Right atrium auricular region (tissue), 2 donors: Measurements from ENCODE around the gene LRP1B. TPM values are rescaled to one million over a fixed set of nuclear protein-coding genes. Genes with fewer than 3 reads are reported as not detected.

Experiments
- DNase-seq: peaks from one replicate; pipeline ENCODE4 v3.0.0-alpha.2; 2019; ENCODE audit warnings: low spot score
- H3K27ac ChIP-seq, 2 donors: fragments of 200-600 bp; sonication (generic); 1 replicate in 1 of 2; 2 replicates in 1 of 2; pipeline ENCODE4 v1.5.1; 2016 to 2019
- H3K27me3 ChIP-seq, 2 donors: fragments of 200-600 bp; sonication (generic); one replicate each; pipeline versions ENCODE4 v1.5.1 to v1.6.0; 2017 to 2019
- H3K36me3 ChIP-seq: fragments of 200-600 bp; sonication (generic); one replicate; pipeline ENCODE4 v1.5.1; 2016
- H3K4me1 ChIP-seq, 2 donors: fragments of 200-600 bp; sonication (generic); one replicate each; pipeline versions ENCODE4 v1.5.1 to v1.6.0; 2017 to 2019
- H3K4me3 ChIP-seq, 2 donors: fragments of 200-600 bp; sonication (generic); 1 replicate in 1 of 2; 2 replicates in 1 of 2; pipeline ENCODE4 v1.5.1; 2017 to 2019; ENCODE audit warnings: mild to moderate bottlenecking in 1 of 2, moderate library complexity in 1 of 2
- H3K9me3 ChIP-seq, 2 donors: fragments of 200-600 bp; sonication (generic); one replicate each; pipeline ENCODE4 v1.5.1; 2019
- CTCF ChIP-seq, 2 donors: fragments of 200-600 bp; sonication (generic); IDR thresholded peaks; one replicate each; pipeline ENCODE4 v1.5.1; 2019; ENCODE audit warnings: antibody characterized with exemption in 2 of 2
- total RNA-seq, 2 donors: library from RNA; depleted of rRNA; stranded (reverse); fragments of >200 nt; gene quantifications; one replicate each; pipeline ENCODE4 v1.1.0, GENCODE V29; 2016

The LRP1B gene
- total RNA-seq, 2 donors from 2014 or later, result 0.44 to 0.47 TPM

GRCh38 chr2:141724426-141724825 is 406.4 kb downstream of the LRP1B start:
- Histone ChIP-seq H3K36me3 (no peaks in the 10 kb centered on the region), H3K4me1 (no peaks in the 10 kb centered on the region), H3K9me3 (no peaks in the 10 kb centered on the region), H3K27ac (no peak overlapping the region), H3K4me3 (no peak overlapping the region), H3K27me3 (no peaks in the 10 kb centered on the region)
- DNase-seq, result no peak
- TF ChIP-seq CTCF (IDR thresholded peaks at IDR 0.05), result no peak

- Histone ChIP-seq H3K27ac (no peak overlapping the region), H3K4me3 (no peak overlapping the region), H3K27me3 (no peaks in the 10 kb centered on the region), H3K9me3 (no peaks in the 10 kb centered on the region), H3K36me3 (no peaks in the 10 kb centered on the region), H3K4me1 (no peaks in the 10 kb centered on the region)
- DNase-seq, result no peak
- TF ChIP-seq CTCF (IDR thresholded peaks at IDR 0.05), result no peak
These were observed 407.0 kb downstream of the LRP1B start for GRCh38 chr2:141723814-141724213.

- no peaks in the 10 kb centered on the region for H3K9me3 ChIP-seq
- no peak overlapping the region for H3K27ac ChIP-seq
- no peak overlapping the region for H3K4me3 ChIP-seq
- no peak for DNase-seq
- no peaks in the 10 kb centered on the region for H3K27me3 ChIP-seq
- no peaks in the 10 kb centered on the region for H3K4me1 ChIP-seq
- no peaks in the 10 kb centered on the region for H3K36me3 ChIP-seq
- no peak for TF ChIP-seq CTCF (IDR thresholded peaks at IDR 0.05)
These were observed 410.3 kb downstream of the LRP1B start for GRCh38 chr2:141720476-141720875.

GRCh38 chr2:141714496-141714895 is 416.3 kb downstream of the LRP1B start:
- DNase-seq, result no peak
- no peak for TF ChIP-seq CTCF (IDR thresholded peaks at IDR 0.05)
- Histone ChIP-seq H3K4me3 (no peak overlapping the region), H3K27me3 (no peaks in the 10 kb centered on the region), H3K4me1 (no peaks in the 10 kb centered on the region), H3K9me3 (no peaks in the 10 kb centered on the region), H3K36me3 (no peaks in the 10 kb centered on the region), H3K27ac (no peak overlapping the region)

- no peaks in the 10 kb centered on the region for H3K9me3 ChIP-seq
- no peak for DNase-seq
- no peaks in the 10 kb centered on the region for H3K36me3 ChIP-seq
- no peak overlapping the region for H3K4me3 ChIP-seq
- H3K4me1 ChIP-seq, result no peaks in the 10 kb centered on the region
- TF ChIP-seq CTCF (IDR thresholded peaks at IDR 0.05), result no peak
- H3K27me3 ChIP-seq, result no peaks in the 10 kb centered on the region
- no peak overlapping the region for H3K27ac ChIP-seq
These were observed 419.2 kb downstream of the LRP1B start for GRCh38 chr2:141711627-141712026.

GRCh38 chr2:141710589-141711239 is 420.1 kb downstream of the LRP1B start:
- no peak overlapping the region for H3K27ac ChIP-seq
- no peak overlapping the region for H3K4me3 ChIP-seq
- no peaks in the 10 kb centered on the region for H3K9me3 ChIP-seq
- no peak for TF ChIP-seq CTCF (IDR thresholded peaks at IDR 0.05)
- no peak for DNase-seq
- no peaks in the 10 kb centered on the region for H3K4me1 ChIP-seq
- H3K27me3 ChIP-seq, result no peaks in the 10 kb centered on the region
- H3K36me3 ChIP-seq, result no peaks in the 10 kb centered on the region
